BJ (cell line): ENCODE measurements around the gene GPR18. TPM values are rescaled to one million over a fixed set of nuclear protein-coding genes. Genes with fewer than 3 reads are reported as not detected.
"Not testable (repeated sequence)": the region's sequence is repeated elsewhere in the genome, so short reads cannot be mapped to it uniquely, and the experiment has no call there.

Experiments
- CTCF ChIA-PET: fragments of 350-600 bp; formaldehyde crosslinking; extraction: SDS; loops from one replicate; lab custom pipeline; 2021; ENCODE audit warnings: antibody characterized with exemption, inconsistent platforms; lab: Yijun Ruan, JAX
- POLR2A ChIA-PET: fragments of 300-600 bp; sonication (Branson Sonifier 250); formaldehyde crosslinking; extraction: SDS; loops from one replicate; lab custom pipeline; 2021; ENCODE audit warnings: antibody characterized with exemption; lab: Charles Lee
- DNase-seq: peaks from one replicate; pipeline ENCODE4 v3.0.0-alpha.2; 2011; ENCODE audit warnings: low read depth
- H3K27me3 ChIP-seq: 2 replicates; pipeline ENCODE4 v1.6.0; 2011; ENCODE audit warnings: low read length; ENCODE audit not compliant: control insufficient read depth, insufficient read depth
- H3K36me3 ChIP-seq: 2 replicates; pipeline ENCODE4 v1.5.1; 2011; ENCODE audit warnings: low read length; ENCODE audit not compliant: control insufficient read depth, insufficient read depth
- H3K4me3 ChIP-seq: 2 replicates; pipeline ENCODE4 v1.5.1; 2011; ENCODE audit warnings: low read depth, mild to moderate bottlenecking, control low read depth, low read length
- polyA plus RNA-seq: library from polyadenylated mRNA; depleted of rRNA; stranded (reverse); fragments of >200 nt; gene quantifications from 2 replicates; pipeline ENCODE4 v1.2.3, GENCODE V29; 2011
- TF ChIP-seq, protein P1 (sequence below): IDR thresholded peaks from 2 replicates; pipeline ENCODE4 v1.5.1; 2011; ENCODE audit warnings: low read depth, mild to moderate bottlenecking, control low read depth, inconsistent platforms, low read length, moderate library complexity; ENCODE audit not compliant: insufficient read depth

The GPR18 gene
- polyA plus RNA-seq, 1 experiment: not detected

GRCh38 chr13:99237981-99238662 lies 20.1 kb downstream of the GPR18 start:
- POLR2A ChIA-PET: no interaction called here
- CTCF ChIA-PET: no interaction called here

GRCh38 chr13:99231721-99232120 lies 26.5 kb downstream of the GPR18 start:
- TF ChIP-seq, protein P1, sequence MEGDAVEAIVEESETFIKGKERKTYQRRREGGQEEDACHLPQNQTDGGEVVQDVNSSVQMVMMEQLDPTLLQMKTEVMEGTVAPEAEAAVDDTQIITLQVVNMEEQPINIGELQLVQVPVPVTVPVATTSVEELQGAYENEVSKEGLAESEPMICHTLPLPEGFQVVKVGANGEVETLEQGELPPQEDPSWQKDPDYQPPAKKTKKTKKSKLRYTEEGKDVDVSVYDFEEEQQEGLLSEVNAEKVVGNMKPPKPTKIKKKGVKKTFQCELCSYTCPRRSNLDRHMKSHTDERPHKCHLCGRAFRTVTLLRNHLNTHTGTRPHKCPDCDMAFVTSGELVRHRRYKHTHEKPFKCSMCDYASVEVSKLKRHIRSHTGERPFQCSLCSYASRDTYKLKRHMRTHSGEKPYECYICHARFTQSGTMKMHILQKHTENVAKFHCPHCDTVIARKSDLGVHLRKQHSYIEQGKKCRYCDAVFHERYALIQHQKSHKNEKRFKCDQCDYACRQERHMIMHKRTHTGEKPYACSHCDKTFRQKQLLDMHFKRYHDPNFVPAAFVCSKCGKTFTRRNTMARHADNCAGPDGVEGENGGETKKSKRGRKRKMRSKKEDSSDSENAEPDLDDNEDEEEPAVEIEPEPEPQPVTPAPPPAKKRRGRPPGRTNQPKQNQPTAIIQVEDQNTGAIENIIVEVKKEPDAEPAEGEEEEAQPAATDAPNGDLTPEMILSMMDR: no peak
- DNase-seq: no peak
- ChIA-PET CTCF (interaction anchor here (1.5 kb wide), 1 partner anchor 55 kb away, joined by 4 read pairs; no protein-coding TSS in a partner anchor), POLR2A (no interaction called here)
- Histone ChIP-seq H3K36me3 (no peaks in the 10 kb centered on the region), H3K27me3 (no peaks in the 10 kb centered on the region), H3K4me3 (no peak overlapping the region)

More at GRCh38 chr13:99237981-99238662, 20.1 kb downstream of the GPR18 start:
- H3K36me3 ChIP-seq: peaks cover 5% of the 10 kb centered on the region; the same call in 1 of the 2 replicates
- TF ChIP-seq, protein P1: no peak
- no peak overlapping the region for H3K4me3 ChIP-seq
- DNase-seq: no peak
- H3K27me3 ChIP-seq: no peaks in the 10 kb centered on the region

DNA sequence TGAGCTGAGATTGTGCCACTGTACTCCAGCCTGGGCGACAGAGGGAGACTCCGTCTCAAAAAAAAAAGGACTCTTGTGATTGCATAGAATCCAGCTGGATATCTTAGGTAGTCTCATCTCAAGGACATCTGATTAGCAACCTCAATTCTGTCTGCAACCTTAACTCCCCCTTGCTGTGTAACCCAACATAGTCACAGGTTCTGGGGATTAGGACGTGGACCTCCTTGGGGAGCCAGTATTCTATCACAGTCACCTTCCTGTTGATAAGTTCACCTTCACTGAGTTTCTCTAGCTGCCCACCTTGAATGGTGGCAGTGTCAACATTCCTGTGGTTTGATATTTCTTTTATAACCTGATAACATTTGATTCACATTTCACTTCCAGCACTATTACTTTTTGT lies 27.2 kb downstream of the GPR18 start:
- TF ChIP-seq, protein P1: no peak
- H3K36me3 ChIP-seq: no peaks in the 10 kb centered on the region
- ChIA-PET CTCF (interaction anchor here (1.3 to 1.4 kb wide), 2 partner anchors 25 to 205 kb away, joined by 4 to 8 read pairs; no protein-coding TSS in a partner anchor), POLR2A (no interaction called here)
- H3K4me3 ChIP-seq: no peak overlapping the region
- DNase-seq: no peak
- no peaks in the 10 kb centered on the region for H3K27me3 ChIP-seq

GRCh38 chr13:99230588-99230987 lies 27.6 kb downstream of the GPR18 start:
- ChIA-PET CTCF (interaction anchor here (1.3 to 1.4 kb wide), 2 partner anchors 25 to 206 kb away, joined by 4 to 8 read pairs; no protein-coding TSS in a partner anchor), POLR2A (interaction anchor here (0.6 kb wide), 1 partner anchor 347 kb away, joined by 3 read pairs; no protein-coding TSS in a partner anchor)
- H3K27me3 ChIP-seq, H3K4me3 ChIP-seq, DNase-seq, H3K36me3 ChIP-seq: not testable (repeated sequence)

DNA sequence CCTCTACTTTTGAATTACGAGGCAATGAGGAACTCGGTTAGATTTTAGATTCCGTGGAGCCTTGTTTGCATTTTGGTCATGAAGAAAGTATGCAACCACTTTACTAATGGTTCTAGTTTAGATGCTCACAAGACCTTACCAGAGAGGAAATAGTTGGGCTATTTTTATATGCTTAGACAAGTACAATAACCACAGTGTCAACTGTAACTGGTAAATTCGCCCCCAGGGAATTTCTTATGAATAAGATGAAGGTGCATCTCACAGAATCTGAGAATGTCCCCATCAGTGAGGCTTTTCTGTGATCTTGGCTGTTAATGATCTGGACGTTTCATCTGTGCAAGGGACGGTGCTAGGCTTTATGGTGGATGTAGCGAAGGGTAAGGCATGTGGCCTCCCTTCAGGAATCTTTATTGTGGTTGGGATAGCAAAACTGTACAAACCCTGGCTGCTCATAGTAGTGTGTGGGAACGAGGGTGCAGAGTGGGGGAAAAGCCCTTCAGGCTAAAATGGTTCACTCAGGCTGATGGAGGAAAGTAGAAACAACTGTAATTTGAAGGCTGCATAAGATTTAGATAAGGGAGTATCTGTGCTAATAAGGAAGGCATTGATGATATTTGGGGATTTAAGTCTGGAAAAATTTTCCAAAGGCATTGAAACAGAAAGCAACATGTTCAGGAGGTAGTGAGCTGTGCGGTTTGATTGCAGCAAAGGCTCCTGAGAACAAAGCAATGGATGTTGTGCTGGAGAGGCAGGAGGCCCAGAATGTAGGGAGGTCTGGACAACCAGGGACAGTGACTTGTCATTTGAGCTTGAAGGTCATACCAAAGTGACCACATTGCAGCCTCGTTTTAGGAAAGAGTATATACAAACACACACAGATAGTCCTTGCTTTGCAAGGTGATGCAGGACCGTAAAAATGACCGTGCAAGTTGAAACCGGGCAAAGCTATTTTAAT lies 29.2 kb downstream of the GPR18 start:
- DNase-seq: peak; percentile 84
- peak overlapping the region; percentile 0; the same call in 1 of the 2 replicates for H3K4me3 ChIP-seq
- TF ChIP-seq, protein P1: no peak
- POLR2A ChIA-PET: no interaction called here
- H3K36me3 ChIP-seq: no peaks in the 10 kb centered on the region
- no peaks in the 10 kb centered on the region for H3K27me3 ChIP-seq
- CTCF ChIA-PET: no interaction called here
